NT2/D1 (cell line): ENCODE results near the gene MICAL2.

Experiments
- DNase-seq: peaks from one replicate; pipeline ENCODE4 v3.0.0-alpha.2; 2011; ENCODE audit warnings: low read depth, low spot score
- H3K27me3 ChIP-seq: 2 replicates; pipeline ENCODE4 v1.6.0; 2011; ENCODE audit warnings: mild to moderate bottlenecking; ENCODE audit not compliant: insufficient read length, insufficient read depth
- H3K36me3 ChIP-seq: 2 replicates; pipeline ENCODE4 v1.6.1; 2011; ENCODE audit warnings: mild to moderate bottlenecking, low read length, mixed read lengths; ENCODE audit not compliant: insufficient read depth, insufficient read length
- H3K4me1 ChIP-seq: 2 replicates; pipeline ENCODE4 v1.5.1; 2011; ENCODE audit not compliant: insufficient read depth, insufficient read length
- H3K4me3 ChIP-seq: 2 replicates; pipeline ENCODE4 v1.5.1; 2011; ENCODE audit warnings: low read depth; ENCODE audit not compliant: insufficient read length
- H3K9ac ChIP-seq: 2 replicates; pipeline ENCODE4 v1.6.0; 2011; ENCODE audit warnings: low read depth; ENCODE audit not compliant: insufficient read length
- H3K9me3 ChIP-seq: 2 replicates; pipeline ENCODE4 v1.5.1; 2011; ENCODE audit warnings: mild to moderate bottlenecking, low read length; ENCODE audit not compliant: insufficient read depth
- SUZ12 ChIP-seq: IDR thresholded peaks from 2 replicates; pipeline ENCODE4 v1.6.1; 2011; ENCODE audit not compliant: insufficient read length, insufficient read depth; ENCODE audit errors: extremely low read depth
- YY1 ChIP-seq: IDR thresholded peaks from 2 replicates; pipeline ENCODE4 v1.6.1; 2011; ENCODE audit not compliant: insufficient read length, insufficient read depth
- ZNF274 ChIP-seq: IDR thresholded peaks from 2 replicates; pipeline ENCODE4 v1.6.1; 2011; ENCODE audit warnings: mild to moderate bottlenecking, low read depth, low read length

MICAL2 gene

DNA sequence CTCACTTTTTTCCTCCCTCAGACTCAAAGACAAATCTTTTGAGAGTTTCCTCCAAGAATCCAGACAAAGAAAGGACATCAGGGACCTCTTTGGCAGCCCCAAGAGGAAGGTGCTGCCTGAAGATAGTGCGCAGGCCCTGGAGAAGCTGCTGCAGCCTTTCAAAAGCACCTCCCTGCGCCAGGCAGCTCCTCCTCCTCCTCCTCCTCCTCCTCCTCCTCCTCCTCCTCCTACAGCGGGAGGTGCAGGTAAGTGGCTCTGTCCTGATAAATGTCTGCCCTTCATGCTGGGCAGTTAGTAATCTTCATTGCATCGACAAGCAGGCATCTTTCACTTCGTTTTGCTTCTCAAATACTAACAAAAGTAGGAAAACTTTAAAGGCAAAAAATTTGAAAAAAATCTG is 184.2 kb downstream of the MICAL2 start:
- Histone ChIP-seq H3K27me3 (no peaks in the 10 kb centered on the region), H3K4me3 (no peak overlapping the region), H3K4me1 (no peaks in the 10 kb centered on the region), H3K36me3 (no peaks in the 10 kb centered on the region), H3K9ac (no peak overlapping the region), H3K9me3 (peaks cover 8% of the 10 kb centered on the region)
- TF ChIP-seq ZNF274 (no peak), SUZ12 (no peak), YY1 (no peak)
- no peak for DNase-seq

DNA sequence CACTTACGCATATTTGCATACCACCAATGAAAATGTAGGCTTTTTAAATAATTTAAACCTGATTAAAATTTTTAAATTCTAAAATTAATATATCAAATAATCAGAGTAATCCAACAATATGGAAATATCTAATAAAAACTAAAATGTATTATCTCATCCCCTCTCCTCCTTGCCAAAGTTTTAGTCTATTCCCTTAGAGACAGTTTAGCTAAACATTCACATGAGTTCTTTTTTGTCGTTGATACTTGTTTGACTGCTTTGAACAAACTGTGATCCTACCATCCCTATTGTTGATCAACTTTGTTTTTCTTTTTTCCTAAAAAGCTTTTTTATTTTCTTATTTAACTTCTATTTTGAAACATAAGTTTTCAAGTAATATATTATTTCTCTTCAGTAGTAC is 185.6 kb downstream of the MICAL2 start:
- Histone ChIP-seq H3K4me1 (no peaks in the 10 kb centered on the region), H3K4me3 (no peak overlapping the region), H3K9ac (no peak overlapping the region), H3K9me3 (peaks cover 8% of the 10 kb centered on the region), H3K36me3 (no peaks in the 10 kb centered on the region), H3K27me3 (no peaks in the 10 kb centered on the region)
- TF ChIP-seq SUZ12: no peak
- TF ChIP-seq YY1: no peak
- TF ChIP-seq ZNF274: no peak
- no peak for DNase-seq

DNA sequence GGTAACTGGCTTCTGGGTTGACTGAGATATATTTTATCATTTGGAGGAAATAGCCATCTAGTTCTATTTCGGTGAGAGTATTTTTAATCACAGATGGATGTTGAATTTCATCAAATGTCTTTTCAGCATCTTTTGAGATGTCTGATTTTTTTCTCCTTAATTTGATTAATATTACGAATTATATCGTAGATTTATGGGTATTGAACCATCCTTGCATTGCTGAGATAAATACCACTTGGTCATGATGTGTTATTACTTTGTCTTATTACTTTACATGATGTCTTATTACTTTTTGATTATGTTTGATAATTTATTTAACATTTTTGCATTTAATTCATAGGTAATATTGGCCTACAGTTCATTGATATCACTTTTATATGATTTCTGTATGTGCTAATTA is 188.2 kb downstream of the MICAL2 start:
- Histone ChIP-seq H3K9me3 (peaks cover 8% of the 10 kb centered on the region), H3K36me3 (no peaks in the 10 kb centered on the region), H3K4me1 (no peaks in the 10 kb centered on the region), H3K4me3 (no peak overlapping the region), H3K27me3 (no peaks in the 10 kb centered on the region), H3K9ac (no peak overlapping the region)
- TF ChIP-seq ZNF274: no peak
- TF ChIP-seq YY1: no peak
- TF ChIP-seq SUZ12: no peak
- DNase-seq: no peak

DNA sequence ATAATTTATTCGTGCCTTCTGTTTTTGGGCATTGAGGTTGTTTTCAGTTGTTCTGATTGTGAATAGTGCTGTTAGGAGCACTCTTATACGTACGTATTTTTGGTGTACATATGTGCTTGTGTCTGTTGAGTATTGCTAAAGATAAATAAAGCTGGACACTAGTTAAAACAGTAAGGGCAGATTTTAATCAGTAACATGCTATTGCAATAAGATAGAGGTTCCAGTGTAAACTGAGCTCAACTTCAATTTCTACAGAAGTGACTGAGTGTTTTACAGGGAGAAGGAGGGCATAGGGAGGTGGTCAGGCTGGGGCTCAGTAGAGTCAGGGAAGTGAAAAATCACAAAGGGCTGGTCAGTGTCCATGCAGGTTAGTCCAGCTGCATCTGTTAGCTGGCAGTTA is 191.0 kb downstream of the MICAL2 start:
- TF ChIP-seq YY1 (no peak), ZNF274 (no peak), SUZ12 (no peak)
- H3K9me3 ChIP-seq: peaks cover 8% of the 10 kb centered on the region
- no peak overlapping the region for H3K4me3 ChIP-seq
- no peaks in the 10 kb centered on the region for H3K27me3 ChIP-seq
- no peak overlapping the region for H3K9ac ChIP-seq
- no peaks in the 10 kb centered on the region for H3K36me3 ChIP-seq
- DNase-seq: no peak
- no peaks in the 10 kb centered on the region for H3K4me1 ChIP-seq

DNA sequence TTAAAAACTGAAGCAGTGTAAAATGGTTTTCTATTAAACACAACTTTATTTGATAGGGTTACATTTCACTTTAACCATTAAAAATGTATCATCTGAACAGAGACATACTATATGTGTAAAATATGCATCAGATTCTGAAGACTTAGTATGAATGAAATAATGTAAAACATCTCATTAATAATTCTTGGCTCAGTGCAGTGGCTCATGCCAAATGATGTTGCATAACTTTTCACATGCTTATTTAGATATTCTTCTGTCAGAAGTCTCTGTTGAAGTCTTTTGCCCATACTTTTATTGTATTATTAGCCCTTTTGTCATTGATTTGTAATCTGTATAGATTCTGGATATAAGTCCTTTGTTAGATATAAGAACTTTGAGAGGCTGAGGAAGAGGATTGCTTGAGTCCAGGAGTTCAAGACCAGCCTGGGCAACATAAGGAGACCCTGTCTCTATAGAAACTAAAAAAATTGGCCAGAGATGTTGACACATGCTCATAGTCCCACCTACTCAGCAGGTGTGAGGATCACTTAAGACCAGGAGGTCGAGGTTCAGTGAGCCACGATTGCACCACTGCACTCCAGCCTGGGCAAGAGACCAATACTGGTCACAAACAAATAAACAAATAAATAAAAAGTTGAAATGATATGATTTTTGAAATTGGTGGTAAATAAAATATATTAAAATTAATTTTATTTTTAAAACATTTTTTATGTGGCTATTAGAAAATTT is 193.2 kb downstream of the MICAL2 start:
- Histone ChIP-seq H3K9ac (no peak overlapping the region), H3K9me3 (peaks cover 5% of the 10 kb centered on the region), H3K36me3 (no peaks in the 10 kb centered on the region), H3K4me3 (no peak overlapping the region), H3K27me3 (no peaks in the 10 kb centered on the region), H3K4me1 (no peaks in the 10 kb centered on the region)
- no peak for DNase-seq
- TF ChIP-seq YY1: no peak
- TF ChIP-seq ZNF274: no peak
- TF ChIP-seq SUZ12: no peak

DNA sequence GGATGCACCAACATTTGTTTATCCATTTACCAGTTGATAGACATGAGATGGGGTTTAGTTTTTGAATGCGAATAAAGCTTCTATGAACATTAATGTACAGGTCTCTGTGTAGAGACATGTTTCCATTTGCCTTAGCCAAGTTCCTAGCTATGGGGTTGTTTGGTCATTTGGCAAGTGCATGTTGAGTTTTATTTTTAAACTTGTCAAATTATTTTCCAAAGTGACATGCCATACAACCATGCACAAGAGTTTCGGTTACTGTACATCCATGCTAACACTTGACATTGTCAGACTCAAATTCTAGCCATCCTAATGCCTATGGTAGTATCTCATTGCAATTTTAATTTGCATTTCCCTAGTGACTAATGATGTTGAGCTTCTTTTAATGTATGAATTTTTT is 196.4 kb downstream of the MICAL2 start:
- TF ChIP-seq ZNF274 (no peak), YY1 (no peak), SUZ12 (no peak)
- H3K36me3 ChIP-seq: no peaks in the 10 kb centered on the region
- no peak for DNase-seq
- no peaks in the 10 kb centered on the region for H3K4me1 ChIP-seq
- no peak overlapping the region for H3K9ac ChIP-seq
- no peak overlapping the region for H3K4me3 ChIP-seq
- no peaks in the 10 kb centered on the region for H3K27me3 ChIP-seq
- no peaks in the 10 kb centered on the region for H3K9me3 ChIP-seq

DNA sequence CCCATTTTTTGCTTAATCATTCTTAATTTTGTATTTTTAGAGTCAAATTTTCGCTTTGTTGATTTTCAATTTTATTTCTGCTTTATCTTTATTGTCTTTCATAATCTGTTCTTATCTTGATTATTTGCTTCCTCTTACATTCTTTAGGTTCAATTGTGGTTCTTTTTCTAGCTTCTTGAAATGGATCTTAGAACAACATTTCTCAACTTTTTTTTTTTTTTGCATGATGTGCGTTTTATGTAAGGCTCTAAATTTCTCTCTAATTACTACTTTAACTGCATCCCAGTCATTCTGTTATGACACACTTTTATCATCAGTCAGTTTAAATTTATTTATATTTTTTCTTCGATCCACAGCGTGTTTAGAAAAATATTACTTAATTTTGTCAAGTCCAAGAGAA is 201.7 kb downstream of the MICAL2 start:
- Histone ChIP-seq H3K4me1 (no peaks in the 10 kb centered on the region), H3K4me3 (no peak overlapping the region), H3K9me3 (peaks cover 10% of the 10 kb centered on the region), H3K36me3 (no peaks in the 10 kb centered on the region), H3K9ac (no peak overlapping the region), H3K27me3 (no peaks in the 10 kb centered on the region)
- DNase-seq: no peak
- TF ChIP-seq ZNF274 (no peak), SUZ12 (no peak), YY1 (no peak)
